HepG2 (cell line): Measurements from ENCODE around the gene UGP2. TPM values are rescaled to one million over a fixed set of nuclear protein-coding genes. Genes with fewer than 3 reads are reported as not detected.

Experiments used
- CENPX ChIP-seq: sonication (generic); formaldehyde crosslinking; IDR thresholded peaks from 2 replicates; pipeline ENCODE4 v1.9.0; 2021; ENCODE audit warnings: mild to moderate bottlenecking, missing genetic modification reagents, moderate library complexity
- GATAD1 ChIP-seq: IDR thresholded peaks from 2 replicates; pipeline ENCODE4 v1.6.1; 2016; ENCODE audit warnings: missing genetic modification reagents, missing compliant biosample characterization
- HHEX ChIP-seq: IDR thresholded peaks from 2 replicates; pipeline ENCODE4 v1.6.1; 2016; ENCODE audit warnings: control low read depth
- HNRNPUL1 ChIP-seq: fragments of 200-400 bp; formaldehyde crosslinking; IDR thresholded peaks from 2 replicates; pipeline ENCODE4 v1.6.1; 2017; ENCODE audit warnings: low read depth, mild to moderate bottlenecking, low read length, moderate library complexity
- KLF13 ChIP-seq: sonication (generic); formaldehyde crosslinking; IDR thresholded peaks from 2 replicates; pipeline ENCODE4 v1.4.0; 2020; ENCODE audit warnings: mild to moderate bottlenecking, missing genetic modification reagents
- MEF2D ChIP-seq: sonication (generic); formaldehyde crosslinking; IDR thresholded peaks from 2 replicates; pipeline ENCODE4 v1.5.1; 2020; ENCODE audit warnings: mild to moderate bottlenecking, missing genetic modification reagents
- MIER3 ChIP-seq: IDR thresholded peaks from 2 replicates; pipeline ENCODE4 v1.6.1; 2016; ENCODE audit warnings: missing compliant biosample characterization, borderline replicate concordance
- RAD21 ChIP-seq: fragments of 450-650 bp; formaldehyde crosslinking; IDR thresholded peaks from 2 replicates; pipeline ENCODE4 v1.5.0; 2020; ENCODE audit warnings: mild to moderate bottlenecking
- TARDBP ChIP-seq: sonication (generic); formaldehyde crosslinking; IDR thresholded peaks from 2 replicates; pipeline ENCODE4 v1.8.0; 2022; ENCODE audit warnings: mild to moderate bottlenecking, missing genetic modification reagents
- TBL1XR1 ChIP-seq: fragments of 150-350 bp; IDR thresholded peaks from 2 replicates; pipeline ENCODE4 v1.6.1; 2014; ENCODE audit warnings: borderline replicate concordance, low read length; ENCODE audit not compliant: partially characterized antibody
- TSC22D2 ChIP-seq: sonication (generic); formaldehyde crosslinking; IDR thresholded peaks from 2 replicates; pipeline ENCODE4 v1.5.1; 2020; ENCODE audit warnings: missing genetic modification reagents, mild to moderate bottlenecking, borderline replicate concordance
- ZFP36L1 ChIP-seq: sonication (generic); formaldehyde crosslinking; IDR thresholded peaks from 2 replicates; pipeline ENCODE4 v1.8.0; 2022; ENCODE audit warnings: mild to moderate bottlenecking, missing genetic modification reagents, moderate library complexity
- ZFP82 ChIP-seq: sonication (generic); formaldehyde crosslinking; IDR thresholded peaks from 2 replicates; pipeline ENCODE4 v1.5.1; 2020; ENCODE audit warnings: mild to moderate bottlenecking, missing genetic modification reagents, borderline replicate concordance
- ZNF138 ChIP-seq: sonication (generic); formaldehyde crosslinking; IDR thresholded peaks from 2 replicates; pipeline ENCODE4 v1.5.0; 2020; ENCODE audit warnings: mild to moderate bottlenecking, low read depth, missing genetic modification reagents
- ZNF619 ChIP-seq: sonication (generic); formaldehyde crosslinking; IDR thresholded peaks from 2 replicates; pipeline ENCODE4 v1.4.0; 2020; ENCODE audit warnings: mild to moderate bottlenecking, missing genetic modification reagents
- polyA plus RNA-seq, 8 experiments: library from polyadenylated mRNA; depleted of rRNA in 3 of 8; stranded (reverse) in 7 of 8; unstranded in 1 of 8; fragments of >200 nt; fragmentation: Illumina TruSeq in 4 of 8; extraction: Trizol in 4 of 8; gene quantifications; 2 replicates each; pipeline versions ENCODE4 v1.2.1 to v1.2.3, GENCODE V29; 2011 to 2016; ENCODE audit warnings: low read depth in 4 of 8, missing spikeins in 1 of 8, mixed read lengths in 1 of 8; ENCODE audit not compliant: insufficient read depth in 1 of 8
- total RNA-seq, 5 experiments: library from RNA; depleted of rRNA; stranded (reverse); fragments of >200 nt; fragmentation: Illumina TruSeq; extraction: Trizol; gene quantifications; 2 replicates each; pipeline ENCODE4 v1.2.3, GENCODE V29; 2016; ENCODE audit warnings: low read depth in 1 of 5
- TF ChIP-seq, protein P1 (sequence below): sonication (generic); formaldehyde crosslinking; IDR thresholded peaks from 2 replicates; pipeline ENCODE4 v1.5.0; 2020; ENCODE audit warnings: mild to moderate bottlenecking, missing genetic modification reagents
- TF ChIP-seq, protein P2 (sequence below): IDR thresholded peaks from 2 replicates; pipeline ENCODE4 v1.6.1; 2012; ENCODE audit warnings: low read length, improper control_type of control experiment
- TF ChIP-seq, protein P3 (sequence below): sonication (generic); formaldehyde crosslinking; IDR thresholded peaks from 2 replicates; pipeline ENCODE4 v1.4.0; 2020; ENCODE audit warnings: missing genetic modification reagents
- TF ChIP-seq, protein P4 (sequence below): sonication (generic); formaldehyde crosslinking; conservative IDR thresholded peaks from 2 replicates; pipeline ENCODE4 v1.4.0; 2020; ENCODE audit warnings: missing genetic modification reagents
- TF ChIP-seq, protein P5 (sequence below): IDR thresholded peaks from 2 replicates; pipeline ENCODE4 v1.6.1; 2016; ENCODE audit warnings: low read depth, control low read depth

The UGP2 gene
- total and polyA plus RNA-seq, 2 of the 13 experiments (the other 11 are each of a cell fraction or from before 2014, with no cell fraction given) = 96.0 to 134 TPM

DNA sequence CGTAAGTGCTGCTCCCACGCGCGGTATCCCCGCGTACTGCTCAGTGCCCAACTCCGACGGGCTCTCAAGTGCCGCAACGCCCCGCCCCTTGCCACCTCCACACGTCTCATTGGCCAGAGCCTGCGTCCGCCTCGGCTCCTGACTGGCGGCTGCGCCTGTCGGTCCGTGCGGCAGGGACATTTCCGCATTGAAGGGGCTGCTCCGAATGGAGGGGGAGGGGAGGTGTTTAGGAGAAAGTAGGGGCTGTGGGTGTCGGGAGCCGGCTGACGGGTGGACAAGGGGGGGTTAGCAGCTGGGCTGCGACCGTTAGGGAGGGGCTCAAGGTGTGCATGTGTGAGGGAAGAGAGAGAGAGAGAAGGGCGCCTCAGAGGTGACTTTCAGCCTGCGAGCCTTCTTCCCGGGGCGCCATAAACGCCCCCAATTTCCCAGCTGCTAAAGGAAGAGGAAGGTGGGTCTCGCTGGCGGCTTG, 877 bp upstream of the UGP2 start (continued):
- TF ChIP-seq TSC22D2 (CRISPR knock-in tag) (no peak), HNRNPUL1 (no peak), HHEX (CRISPR knock-in tag) (no peak; the same call in 1 of the 2 replicates), GATAD1 (peak; percentile 44; the same call in 1 of the 2 replicates), MIER3 (CRISPR knock-in tag) (no peak; the same call in none of the 2 replicates), CENPX (CRISPR knock-in tag) (no peak), RAD21 (CRISPR knock-in tag) (no peak), TBL1XR1 (peak; percentile 31), KLF13 (CRISPR knock-in tag) (no peak), ZFP36L1 (CRISPR knock-in tag) (0 out of 2 replicates have a peak, but pooled peaks have one; percentile 98), TARDBP (CRISPR knock-in tag) (peak; percentile 88; the same call in 1 of the 2 replicates), MEF2D (peak; percentile 58), ZNF619 (CRISPR knock-in tag) (peak; percentile 81; the same call in 1 of the 2 replicates), ZNF138 (CRISPR knock-in tag) (peak; percentile 84; the same call in 1 of the 2 replicates), ZFP82 (CRISPR knock-in tag) (peak; percentile 75; the same call in 1 of the 2 replicates)
- TF ChIP-seq, protein P1, sequence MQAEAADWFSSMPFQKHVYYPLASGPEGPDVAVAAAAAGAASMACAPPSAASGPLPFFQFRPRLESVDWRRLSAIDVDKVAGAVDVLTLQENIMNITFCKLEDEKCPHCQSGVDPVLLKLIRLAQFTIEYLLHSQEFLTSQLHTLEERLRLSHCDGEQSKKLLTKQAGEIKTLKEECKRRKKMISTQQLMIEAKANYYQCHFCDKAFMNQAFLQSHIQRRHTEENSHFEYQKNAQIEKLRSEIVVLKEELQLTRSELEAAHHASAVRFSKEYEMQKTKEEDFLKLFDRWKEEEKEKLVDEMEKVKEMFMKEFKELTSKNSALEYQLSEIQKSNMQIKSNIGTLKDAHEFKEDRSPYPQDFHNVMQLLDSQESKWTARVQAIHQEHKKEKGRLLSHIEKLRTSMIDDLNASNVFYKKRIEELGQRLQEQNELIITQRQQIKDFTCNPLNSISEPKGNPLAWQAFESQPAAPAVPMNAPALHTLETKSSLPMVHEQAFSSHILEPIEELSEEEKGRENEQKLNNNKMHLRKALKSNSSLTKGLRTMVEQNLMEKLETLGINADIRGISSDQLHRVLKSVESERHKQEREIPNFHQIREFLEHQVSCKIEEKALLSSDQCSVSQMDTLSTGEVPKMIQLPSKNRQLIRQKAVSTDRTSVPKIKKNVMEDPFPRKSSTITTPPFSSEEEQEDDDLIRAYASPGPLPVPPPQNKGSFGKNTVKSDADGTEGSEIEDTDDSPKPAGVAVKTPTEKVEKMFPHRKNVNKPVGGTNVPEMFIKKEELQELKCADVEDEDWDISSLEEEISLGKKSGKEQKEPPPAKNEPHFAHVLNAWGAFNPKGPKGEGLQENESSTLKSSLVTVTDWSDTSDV = peak; percentile 75; the same call in 1 of the 2 replicates
- TF ChIP-seq, protein P2, sequence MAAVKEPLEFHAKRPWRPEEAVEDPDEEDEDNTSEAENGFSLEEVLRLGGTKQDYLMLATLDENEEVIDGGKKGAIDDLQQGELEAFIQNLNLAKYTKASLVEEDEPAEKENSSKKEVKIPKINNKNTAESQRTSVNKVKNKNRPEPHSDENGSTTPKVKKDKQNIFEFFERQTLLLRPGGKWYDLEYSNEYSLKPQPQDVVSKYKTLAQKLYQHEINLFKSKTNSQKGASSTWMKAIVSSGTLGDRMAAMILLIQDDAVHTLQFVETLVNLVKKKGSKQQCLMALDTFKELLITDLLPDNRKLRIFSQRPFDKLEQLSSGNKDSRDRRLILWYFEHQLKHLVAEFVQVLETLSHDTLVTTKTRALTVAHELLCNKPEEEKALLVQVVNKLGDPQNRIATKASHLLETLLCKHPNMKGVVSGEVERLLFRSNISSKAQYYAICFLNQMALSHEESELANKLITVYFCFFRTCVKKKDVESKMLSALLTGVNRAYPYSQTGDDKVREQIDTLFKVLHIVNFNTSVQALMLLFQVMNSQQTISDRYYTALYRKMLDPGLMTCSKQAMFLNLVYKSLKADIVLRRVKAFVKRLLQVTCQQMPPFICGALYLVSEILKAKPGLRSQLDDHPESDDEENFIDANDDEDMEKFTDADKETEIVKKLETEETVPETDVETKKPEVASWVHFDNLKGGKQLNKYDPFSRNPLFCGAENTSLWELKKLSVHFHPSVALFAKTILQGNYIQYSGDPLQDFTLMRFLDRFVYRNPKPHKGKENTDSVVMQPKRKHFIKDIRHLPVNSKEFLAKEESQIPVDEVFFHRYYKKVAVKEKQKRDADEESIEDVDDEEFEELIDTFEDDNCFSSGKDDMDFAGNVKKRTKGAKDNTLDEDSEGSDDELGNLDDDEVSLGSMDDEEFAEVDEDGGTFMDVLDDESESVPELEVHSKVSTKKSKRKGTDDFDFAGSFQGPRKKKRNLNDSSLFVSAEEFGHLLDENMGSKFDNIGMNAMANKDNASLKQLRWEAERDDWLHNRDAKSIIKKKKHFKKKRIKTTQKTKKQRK = no peak
- TF ChIP-seq, protein P3, sequence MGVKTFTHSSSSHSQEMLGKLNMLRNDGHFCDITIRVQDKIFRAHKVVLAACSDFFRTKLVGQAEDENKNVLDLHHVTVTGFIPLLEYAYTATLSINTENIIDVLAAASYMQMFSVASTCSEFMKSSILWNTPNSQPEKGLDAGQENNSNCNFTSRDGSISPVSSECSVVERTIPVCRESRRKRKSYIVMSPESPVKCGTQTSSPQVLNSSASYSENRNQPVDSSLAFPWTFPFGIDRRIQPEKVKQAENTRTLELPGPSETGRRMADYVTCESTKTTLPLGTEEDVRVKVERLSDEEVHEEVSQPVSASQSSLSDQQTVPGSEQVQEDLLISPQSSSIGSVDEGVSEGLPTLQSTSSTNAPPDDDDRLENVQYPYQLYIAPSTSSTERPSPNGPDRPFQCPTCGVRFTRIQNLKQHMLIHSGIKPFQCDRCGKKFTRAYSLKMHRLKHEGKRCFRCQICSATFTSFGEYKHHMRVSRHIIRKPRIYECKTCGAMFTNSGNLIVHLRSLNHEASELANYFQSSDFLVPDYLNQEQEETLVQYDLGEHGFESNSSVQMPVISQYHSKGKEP = no peak; the same call in 1 of the 2 replicates
- TF ChIP-seq, protein P4, sequence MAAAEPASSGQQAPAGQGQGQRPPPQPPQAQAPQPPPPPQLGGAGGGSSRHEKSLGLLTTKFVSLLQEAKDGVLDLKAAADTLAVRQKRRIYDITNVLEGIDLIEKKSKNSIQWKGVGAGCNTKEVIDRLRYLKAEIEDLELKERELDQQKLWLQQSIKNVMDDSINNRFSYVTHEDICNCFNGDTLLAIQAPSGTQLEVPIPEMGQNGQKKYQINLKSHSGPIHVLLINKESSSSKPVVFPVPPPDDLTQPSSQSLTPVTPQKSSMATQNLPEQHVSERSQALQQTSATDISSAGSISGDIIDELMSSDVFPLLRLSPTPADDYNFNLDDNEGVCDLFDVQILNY (CRISPR knock-in tag) = no peak
- TF ChIP-seq, protein P5, sequence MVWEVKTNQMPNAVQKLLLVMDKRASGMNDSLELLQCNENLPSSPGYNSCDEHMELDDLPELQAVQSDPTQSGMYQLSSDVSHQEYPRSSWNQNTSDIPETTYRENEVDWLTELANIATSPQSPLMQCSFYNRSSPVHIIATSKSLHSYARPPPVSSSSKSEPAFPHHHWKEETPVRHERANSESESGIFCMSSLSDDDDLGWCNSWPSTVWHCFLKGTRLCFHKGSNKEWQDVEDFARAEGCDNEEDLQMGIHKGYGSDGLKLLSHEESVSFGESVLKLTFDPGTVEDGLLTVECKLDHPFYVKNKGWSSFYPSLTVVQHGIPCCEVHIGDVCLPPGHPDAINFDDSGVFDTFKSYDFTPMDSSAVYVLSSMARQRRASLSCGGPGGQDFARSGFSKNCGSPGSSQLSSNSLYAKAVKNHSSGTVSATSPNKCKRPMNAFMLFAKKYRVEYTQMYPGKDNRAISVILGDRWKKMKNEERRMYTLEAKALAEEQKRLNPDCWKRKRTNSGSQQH = 0 out of 2 replicates have a peak, but pooled peaks have one; percentile 66
